B cell (primary cell): ENCODE measurements around the gene SPHK1.

Experiments used
- EZH2 ChIP-seq: IDR thresholded peaks from 2 replicates; pipeline ENCODE4 v1.6.1; 2012; ENCODE audit warnings: borderline replicate concordance, low read depth, mild to moderate bottlenecking, moderate library complexity, low read length; ENCODE audit not compliant: insufficient read depth, poor library complexity, severe bottlenecking
- TF ChIP-seq, protein P1 (sequence below): fragments of 200-600 bp; IDR thresholded peaks from one replicate; pipeline ENCODE4 v1.8.0; 2022; ENCODE audit warnings: antibody characterized with exemption, mild to moderate bottlenecking

DNA sequence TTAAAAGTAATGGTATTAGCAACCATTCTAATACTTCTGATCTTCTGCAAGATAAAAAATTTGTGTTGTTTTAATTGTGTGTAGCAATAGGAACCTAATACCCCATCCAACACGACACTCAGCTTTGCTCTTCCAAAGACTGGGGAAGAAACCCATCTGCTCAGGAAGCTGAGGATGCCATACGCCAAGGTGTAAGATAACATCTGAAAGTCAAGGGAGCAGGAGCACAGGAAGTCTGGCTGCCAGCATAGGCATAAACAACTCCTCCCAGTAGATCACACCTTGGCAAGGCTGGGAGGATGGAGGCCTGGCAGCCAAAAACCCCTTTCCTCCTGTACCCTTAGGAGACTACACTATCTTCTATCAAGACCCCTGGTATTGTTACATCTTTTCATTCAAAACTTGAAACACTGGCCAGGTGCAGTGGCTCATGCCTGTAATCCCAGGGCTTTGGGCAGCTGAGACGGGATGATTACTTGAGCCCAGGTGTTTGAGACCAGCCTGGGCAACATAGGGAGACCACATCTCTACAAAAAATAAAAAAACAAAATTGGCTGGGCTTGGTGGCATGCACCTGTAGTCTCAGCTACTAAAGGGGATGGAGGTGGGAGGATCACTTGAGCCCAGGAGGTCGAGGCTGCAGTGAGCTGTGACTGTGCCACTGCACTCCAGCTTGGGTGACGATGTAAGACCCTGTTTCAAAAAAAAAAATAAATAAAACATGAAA, 5.7 kb upstream of the SPHK1 start:
- TF ChIP-seq EZH2: no peak
- TF ChIP-seq, protein P1, sequence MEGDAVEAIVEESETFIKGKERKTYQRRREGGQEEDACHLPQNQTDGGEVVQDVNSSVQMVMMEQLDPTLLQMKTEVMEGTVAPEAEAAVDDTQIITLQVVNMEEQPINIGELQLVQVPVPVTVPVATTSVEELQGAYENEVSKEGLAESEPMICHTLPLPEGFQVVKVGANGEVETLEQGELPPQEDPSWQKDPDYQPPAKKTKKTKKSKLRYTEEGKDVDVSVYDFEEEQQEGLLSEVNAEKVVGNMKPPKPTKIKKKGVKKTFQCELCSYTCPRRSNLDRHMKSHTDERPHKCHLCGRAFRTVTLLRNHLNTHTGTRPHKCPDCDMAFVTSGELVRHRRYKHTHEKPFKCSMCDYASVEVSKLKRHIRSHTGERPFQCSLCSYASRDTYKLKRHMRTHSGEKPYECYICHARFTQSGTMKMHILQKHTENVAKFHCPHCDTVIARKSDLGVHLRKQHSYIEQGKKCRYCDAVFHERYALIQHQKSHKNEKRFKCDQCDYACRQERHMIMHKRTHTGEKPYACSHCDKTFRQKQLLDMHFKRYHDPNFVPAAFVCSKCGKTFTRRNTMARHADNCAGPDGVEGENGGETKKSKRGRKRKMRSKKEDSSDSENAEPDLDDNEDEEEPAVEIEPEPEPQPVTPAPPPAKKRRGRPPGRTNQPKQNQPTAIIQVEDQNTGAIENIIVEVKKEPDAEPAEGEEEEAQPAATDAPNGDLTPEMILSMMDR: no peak
